ENCODE data around the gene RSPH9. TPM values are rescaled to one million over a fixed set of nuclear protein-coding genes. Genes with fewer than 3 reads are reported as not detected.

RSPH9 gene
- 0.88 TPM for polyA plus RNA-seq (2012; ENCODE audit: insufficient read length, low read depth)

- TF ChIP-seq FOXP2 (optimal IDR thresholded peaks at IDR 0.05; ENCODE audit: borderline replicate concordance, extremely low read depth, extremely low read length, insufficient read depth): no peak
- TF ChIP-seq SIN3A (IDR thresholded peaks at IDR 0.05; ENCODE audit: borderline replicate concordance, insufficient read depth, low read length): no peak
- TF ChIP-seq POLR2AphosphoS5 (IDR thresholded peaks at IDR 0.05; ENCODE audit: low read depth, low read length): no peak
- no peak for TF ChIP-seq TAF1 (IDR thresholded peaks at IDR 0.05; ENCODE audit: borderline replicate concordance, insufficient read depth, low read length)
- TF ChIP-seq REST (IDR thresholded peaks at IDR 0.05; ENCODE audit: insufficient read depth in 1 of 2, low read depth in 2 of 2, low read length in 2 of 2): no peak
Observed at GRCh38 chr6:43644940-43645612, at the start of gene RSPH9. RSPH9 (plus strand) TSS chr6:43645036; CDS start chr6:43645099, 63 bp downstream.

- TF ChIP-seq SIN3A (IDR thresholded peaks at IDR 0.05; ENCODE audit: borderline replicate concordance, insufficient read depth, low read length) (no peak), POLR2AphosphoS5 (IDR thresholded peaks at IDR 0.05; ENCODE audit: low read depth, low read length) (no peak), FOXP2 (optimal IDR thresholded peaks at IDR 0.05; ENCODE audit: borderline replicate concordance, extremely low read depth, extremely low read length, insufficient read depth) (no peak), REST (IDR thresholded peaks at IDR 0.05; ENCODE audit: insufficient read depth in 1 of 2, low read depth in 2 of 2, low read length in 2 of 2) (no peak)
Observed at GRCh38 chr6:43600595-43600994, 44.2 kb upstream of the RSPH9 start.

GRCh38 chr6:43604174-43604573 lies 40.7 kb upstream of the RSPH9 start:
- no peak for TF ChIP-seq SIN3A (IDR thresholded peaks at IDR 0.05; ENCODE audit: borderline replicate concordance, insufficient read depth, low read length)
- TF ChIP-seq POLR2AphosphoS5 (IDR thresholded peaks at IDR 0.05; ENCODE audit: low read depth, low read length): no peak
- no peak for TF ChIP-seq TAF1 (IDR thresholded peaks at IDR 0.05; ENCODE audit: borderline replicate concordance, insufficient read depth, low read length)
- no peak for TF ChIP-seq FOXP2 (optimal IDR thresholded peaks at IDR 0.05; ENCODE audit: borderline replicate concordance, extremely low read depth, extremely low read length, insufficient read depth)
- no peak for TF ChIP-seq REST (IDR thresholded peaks at IDR 0.05; ENCODE audit: insufficient read depth in 1 of 2, low read depth in 2 of 2, low read length in 2 of 2)

- TF ChIP-seq FOXP2 (optimal IDR thresholded peaks at IDR 0.05; ENCODE audit: borderline replicate concordance, extremely low read depth, extremely low read length, insufficient read depth) (no peak), POLR2AphosphoS5 (IDR thresholded peaks at IDR 0.05; ENCODE audit: low read depth, low read length) (no peak), REST (IDR thresholded peaks at IDR 0.05; ENCODE audit: insufficient read depth in 1 of 2, low read depth in 2 of 2, low read length in 2 of 2) (no peak), SIN3A (IDR thresholded peaks at IDR 0.05; ENCODE audit: borderline replicate concordance, insufficient read depth, low read length) (no peak), TAF1 (IDR thresholded peaks at IDR 0.05; ENCODE audit: borderline replicate concordance, insufficient read depth, low read length) (no peak)
Observed at GRCh38 chr6:43606019-43606418, 38.8 kb upstream of the RSPH9 start.
